GM21360 (cell line): ENCODE data around the gene BABAM1.

Experiments
- ATAC-seq: cut with Tn5 transposase; IDR thresholded peaks from one replicate; pipeline ENCODE4 v1.9.1; 2021; ENCODE audit warnings: mild to moderate bottlenecking, moderate library complexity; ENCODE audit not compliant: unreplicated experiment

The BABAM1 gene

DNA sequence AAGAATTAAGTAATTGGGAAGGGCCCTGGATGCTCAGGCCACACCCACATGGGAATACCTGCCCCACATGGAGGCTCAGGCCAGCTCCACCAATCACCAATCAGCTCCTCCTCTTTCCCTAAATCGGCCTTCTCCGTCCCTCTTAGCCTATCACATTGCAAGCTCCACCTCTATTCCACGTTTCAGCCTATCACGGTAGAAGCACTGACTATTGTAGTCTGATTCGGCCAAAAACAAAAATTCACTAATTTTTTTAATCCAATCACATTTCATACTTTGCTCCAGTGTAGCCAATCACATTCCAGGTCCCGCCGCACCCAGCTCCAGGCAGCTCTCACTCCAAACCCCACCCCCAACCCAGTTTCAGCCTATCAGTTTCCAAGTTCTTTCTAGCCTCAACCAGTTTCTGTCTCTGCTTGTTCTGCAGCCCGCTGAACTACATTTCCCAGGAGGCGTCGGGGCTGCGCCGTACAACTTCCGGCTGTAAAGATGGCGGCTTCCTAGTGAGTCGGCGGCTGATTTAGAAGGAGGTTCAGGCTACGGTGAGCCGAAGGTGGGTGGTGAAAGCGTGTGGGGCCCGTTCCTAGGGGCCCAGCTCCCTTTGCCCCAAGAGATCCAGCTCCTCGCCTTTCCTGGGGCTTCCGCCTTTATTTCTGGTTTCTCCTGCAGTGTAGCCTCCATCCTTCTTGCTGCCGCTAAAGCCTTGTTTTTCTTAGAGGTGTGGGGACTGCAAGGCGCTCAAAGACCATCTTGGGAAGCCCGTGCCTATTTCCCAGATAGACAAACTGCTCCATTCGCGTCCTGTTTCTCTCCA, at the start of gene BABAM1:
TSS of gene BABAM1 (plus strand) at position 469 of the 814 bp plus-strand sequence. CDS start 1,364 bp downstream, outside the sequence.
- peak; percentile 92 for ATAC-seq

DNA sequence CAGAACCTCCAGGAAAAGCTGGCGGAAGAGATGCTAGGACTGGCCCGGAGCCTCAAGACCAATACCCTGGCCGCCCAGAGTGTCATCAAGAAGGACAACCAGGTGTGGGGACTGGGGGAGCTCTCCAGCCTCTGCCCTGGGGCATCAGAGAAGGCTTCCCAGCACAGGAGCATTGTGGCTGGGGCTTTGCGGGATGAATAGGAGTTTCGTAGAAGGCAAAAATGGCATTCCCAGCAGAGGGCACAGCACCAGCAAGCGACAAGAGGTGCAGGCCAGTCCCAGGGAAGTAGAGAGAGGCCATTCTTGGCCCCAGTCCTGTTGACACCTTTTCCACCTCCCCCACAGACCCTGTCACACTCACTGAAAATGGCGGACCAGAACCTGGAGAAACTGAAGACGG, 48.0 kb upstream of the BABAM1 start:
- ATAC-seq: no peak

DNA sequence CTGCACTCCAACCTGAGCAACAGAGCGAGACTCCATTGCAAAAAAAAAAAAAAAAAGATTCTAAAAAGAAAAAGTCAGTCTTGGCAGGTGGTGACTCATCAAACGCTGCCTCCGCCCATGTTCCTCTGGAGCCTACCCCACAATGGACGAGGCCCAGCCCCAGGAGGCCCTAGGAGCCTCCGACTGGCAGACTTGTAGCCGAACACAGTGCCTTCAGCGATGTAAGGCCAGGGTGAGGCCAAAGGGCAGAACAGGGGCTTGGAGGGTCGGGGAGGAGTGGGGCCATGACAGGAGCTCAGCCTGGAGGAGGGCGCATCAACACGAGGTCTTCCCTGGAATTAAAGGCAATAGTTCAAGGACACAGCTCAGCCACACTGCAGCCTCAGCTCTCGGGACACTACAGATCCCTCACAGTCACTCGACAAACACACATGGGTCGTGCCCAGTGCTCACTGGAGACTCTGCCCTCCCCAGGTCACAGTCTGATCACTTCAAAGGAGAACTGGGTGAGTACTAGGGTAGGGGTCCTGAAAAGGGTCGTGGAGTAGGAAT, 47.0 kb upstream of the BABAM1 start:
- no peak for ATAC-seq

GRCh38 chr19:17225053-17225452, 42.2 kb upstream of the BABAM1 start:
- no peak for ATAC-seq

DNA sequence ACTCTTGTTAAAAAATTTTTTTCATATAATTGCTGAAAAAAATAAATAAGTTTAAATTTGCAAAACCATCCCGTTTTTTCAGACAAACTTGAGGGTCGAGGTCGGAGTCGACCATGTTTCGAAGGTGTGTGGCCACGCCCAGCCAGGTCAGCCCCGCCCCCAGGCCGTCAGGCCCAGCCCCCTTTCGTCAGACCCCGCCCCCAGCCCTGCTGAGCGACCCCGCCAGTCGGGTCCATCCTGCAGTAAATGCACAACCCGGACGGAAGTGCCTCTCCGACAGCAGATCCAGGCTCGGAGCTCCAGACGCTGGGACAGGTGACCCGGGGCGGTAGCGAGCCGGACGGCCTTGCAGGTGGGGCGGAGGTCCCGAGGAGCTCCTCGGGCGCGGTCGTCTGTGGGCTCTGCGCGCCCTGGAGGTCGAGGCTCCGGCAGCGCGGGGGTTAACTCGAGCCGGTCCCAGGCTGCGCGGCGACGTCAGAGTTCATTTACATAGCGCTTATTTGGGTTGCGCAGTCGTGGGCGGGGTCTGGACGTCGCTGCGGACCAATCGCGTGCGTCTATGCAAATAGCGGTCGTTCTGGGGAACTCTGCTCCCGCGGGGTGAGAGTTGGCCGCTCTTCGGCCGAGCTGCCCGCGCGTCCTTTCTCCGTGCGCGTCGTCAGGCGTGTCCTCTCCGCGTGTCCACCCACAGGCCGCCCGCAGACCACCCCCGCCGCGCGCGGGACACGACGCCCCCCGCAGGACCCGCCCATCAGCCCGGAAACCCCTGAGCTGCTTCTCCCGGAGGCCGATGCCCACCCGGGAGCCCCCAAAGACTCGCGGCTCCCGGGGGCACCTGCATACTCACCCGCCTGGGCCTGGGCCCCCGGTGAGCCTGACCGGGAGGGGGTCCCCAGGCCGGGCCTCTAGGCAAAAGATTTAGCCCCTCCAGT, 41.0 kb upstream of the BABAM1 start, which contains the start of gene OCEL1:
TSS of gene OCEL1 (plus strand) at position 225 of the 932 bp plus-strand sequence. CDS start at position 247, 22 bp downstream.
- ATAC-seq: peak; percentile 86

DNA sequence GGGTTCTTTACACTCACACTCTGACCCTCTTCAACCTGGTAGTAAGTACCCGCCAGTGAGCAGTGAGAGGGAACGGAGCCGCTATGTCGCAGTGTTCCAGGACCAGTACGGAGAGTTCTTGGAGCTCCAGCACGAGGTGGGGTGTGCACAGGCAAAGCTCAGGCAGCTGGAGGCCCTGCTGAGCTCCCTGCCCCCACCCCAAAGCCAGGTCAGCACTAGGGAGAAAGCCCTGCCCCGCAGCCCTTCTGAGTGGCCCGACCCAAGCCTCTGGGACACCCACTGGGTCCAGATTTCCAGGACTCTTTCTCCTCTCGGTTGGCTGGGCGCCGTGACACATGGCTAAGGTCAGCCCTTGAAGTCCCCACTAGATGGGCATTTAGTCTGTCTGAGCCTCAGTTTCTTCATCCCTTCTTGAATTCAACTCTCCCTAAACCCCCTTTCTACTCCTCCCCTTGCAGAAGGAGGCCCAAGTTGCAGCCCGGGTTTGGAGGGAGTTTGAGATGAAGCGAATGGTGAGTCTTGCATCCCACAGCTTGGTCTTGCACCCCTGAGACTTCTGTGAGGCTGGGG, 39.4 kb upstream of the BABAM1 start:
- no peak for ATAC-seq

DNA sequence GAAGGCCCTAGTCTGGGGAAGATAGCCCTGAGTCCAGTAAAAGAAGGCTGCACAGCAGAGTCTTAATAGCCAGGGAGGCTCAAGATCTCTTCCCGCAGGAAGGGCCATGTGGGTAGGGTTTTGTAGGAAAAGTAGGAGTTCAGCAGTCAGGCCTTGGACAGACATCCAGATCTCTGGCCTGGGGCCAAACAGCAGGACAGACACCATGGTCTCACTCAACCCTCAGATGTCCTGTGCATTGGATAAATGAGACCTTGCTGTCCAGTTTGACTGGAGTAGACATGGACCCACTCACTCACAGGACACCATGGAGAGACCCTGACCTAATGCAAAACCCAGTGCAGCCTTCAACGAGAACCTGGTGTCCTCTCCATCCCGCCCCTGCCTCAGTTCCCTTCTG, 37.4 kb upstream of the BABAM1 start:
- no peak for ATAC-seq

GRCh38 chr19:17232258-17232657, 35.0 kb upstream of the BABAM1 start:
- ATAC-seq: no peak

GRCh38 chr19:17234911-17235299, 32.3 kb upstream of the BABAM1 start:
- no peak for ATAC-seq

DNA sequence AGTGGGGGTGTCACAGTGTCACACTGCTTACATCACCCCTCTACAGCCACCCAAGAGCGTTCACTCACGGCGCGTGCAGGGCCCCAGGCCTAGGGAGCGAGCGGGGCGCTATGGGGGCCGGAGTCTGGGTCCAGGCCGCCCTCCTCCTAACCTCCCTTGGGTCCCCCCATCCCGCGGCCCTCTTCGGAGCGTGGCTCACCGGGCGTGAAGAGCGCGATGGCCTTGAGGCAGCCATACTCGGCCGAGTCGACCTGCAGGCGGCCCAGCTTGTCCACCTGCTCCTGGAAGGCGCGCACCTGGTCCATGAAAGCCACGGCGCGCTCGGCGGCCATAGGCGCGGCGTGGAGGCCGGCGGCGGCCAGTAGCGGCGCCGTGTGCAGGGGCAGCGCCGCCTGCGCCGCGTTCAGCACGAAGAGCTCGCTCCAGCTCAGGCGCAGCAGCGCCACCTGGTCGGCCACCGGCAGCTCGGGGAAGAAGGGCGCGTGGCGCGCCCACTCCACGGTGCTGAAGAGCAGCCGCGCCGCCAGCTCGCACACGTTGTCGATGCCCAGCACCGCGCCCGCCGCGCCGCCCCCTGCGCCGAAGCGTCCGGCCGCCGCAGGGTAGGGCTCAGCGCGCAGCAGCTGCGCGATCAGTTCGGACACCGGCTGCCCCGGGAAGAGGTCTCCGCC, 31.8 kb upstream of the BABAM1 start:
- ATAC-seq: no peak

- no peak for ATAC-seq
Measured at GRCh38 chr19:17235971-17236777, 31.1 kb upstream of the BABAM1 start.

- no peak for ATAC-seq
Measured at GRCh38 chr19:17236811-17237543, 30.3 kb upstream of the BABAM1 start.

GRCh38 chr19:17237747-17238706, 29.2 kb upstream of the BABAM1 start:
- ATAC-seq: no peak

GRCh38 chr19:17240062-17240752, 27.0 kb upstream of the BABAM1 start:
- no peak for ATAC-seq

DNA sequence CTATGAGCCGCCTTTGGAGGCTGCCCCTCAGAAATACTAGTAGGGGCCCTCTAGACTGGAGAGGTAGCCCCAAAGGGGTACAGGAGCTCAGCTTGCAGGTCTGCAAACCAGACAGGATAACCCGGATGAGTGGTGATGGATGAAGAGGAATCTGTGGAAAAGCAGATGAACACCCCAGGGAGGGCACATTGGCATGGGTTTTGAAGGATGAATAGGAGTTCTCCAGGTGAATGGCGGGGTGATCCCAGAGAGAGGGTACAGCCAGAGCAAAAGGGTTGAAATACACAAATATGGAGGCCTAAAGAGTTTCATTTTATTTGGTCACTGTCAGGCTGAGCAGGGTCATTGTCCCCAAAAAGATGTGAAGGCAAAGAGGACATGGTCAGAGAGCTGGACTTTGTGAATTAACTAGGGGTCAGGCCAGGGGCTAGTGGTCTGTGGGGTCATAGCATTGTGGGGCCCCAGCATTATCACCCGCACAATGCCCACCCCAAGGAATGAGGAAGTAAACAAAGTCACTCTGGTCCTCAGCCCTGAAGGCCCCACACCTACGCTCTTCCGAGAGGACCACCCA, 26.3 kb upstream of the BABAM1 start:
- ATAC-seq: no peak

DNA sequence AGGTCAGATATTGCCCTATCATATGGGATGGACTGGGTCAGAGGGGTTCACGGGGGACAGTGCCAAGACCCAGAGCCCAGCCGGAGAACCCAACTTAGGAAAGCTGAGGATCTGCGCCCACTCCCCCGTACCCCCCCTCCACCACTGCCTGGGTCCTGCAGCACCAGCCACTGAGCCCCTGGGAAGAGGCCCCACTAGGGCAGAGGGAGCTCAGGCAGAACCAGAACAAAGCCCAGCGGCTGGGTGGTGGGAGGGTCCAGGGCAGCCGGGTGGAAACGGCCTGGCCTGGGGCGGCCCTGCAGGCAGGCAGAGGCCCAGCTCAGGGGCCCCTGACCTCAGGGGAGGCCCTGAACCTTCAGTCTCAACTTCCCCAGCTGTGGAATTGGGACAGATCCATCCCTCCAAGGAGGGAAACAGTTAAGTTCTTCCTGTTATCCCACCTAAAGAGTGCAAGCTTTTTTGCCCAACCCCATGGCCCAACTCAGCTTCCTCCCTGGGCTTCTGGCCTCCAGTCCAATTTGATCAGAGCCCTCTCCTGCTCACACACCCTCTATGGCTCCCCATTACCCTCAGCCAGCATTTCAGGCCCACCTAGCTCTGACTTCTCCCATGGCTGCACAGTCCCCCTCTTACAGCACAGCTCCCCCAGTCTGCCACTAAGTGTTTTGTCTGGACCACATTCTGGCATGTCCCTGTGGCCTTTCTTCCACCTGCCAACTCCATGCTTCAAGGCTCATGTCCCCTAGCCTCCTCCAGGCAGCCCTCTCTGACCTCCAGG, 24.6 kb upstream of the BABAM1 start:
- ATAC-seq: no peak
